B cell (primary cell): Measurements from ENCODE around the gene RPL7A. TPM values are rescaled to one million over a fixed set of nuclear protein-coding genes. Genes with fewer than 3 reads are reported as not detected.

Experiments used
- ATAC-seq: fragments of 200-7000 bp; cut with Tn5 transposase; one replicate; pipeline ENCODE4 v1.10.0; 2021; ENCODE audit warnings: low read depth, mild to moderate bottlenecking, moderate number of reproducible peaks, moderate library complexity
- CTCF ChIA-PET: fragments of 350-600 bp; sonication (Branson Sonifier 250); formaldehyde crosslinking; loops from one replicate; lab custom pipeline; 2021; ENCODE audit warnings: antibody characterized with exemption, inconsistent platforms; lab: Charles Lee
- POLR2A ChIA-PET: fragments of 350-600 bp; sonication (Branson Sonifier 250); formaldehyde crosslinking; loops from one replicate; lab custom pipeline; 2021; ENCODE audit warnings: antibody characterized with exemption; lab: Charles Lee
- DNase-seq: peaks from one replicate; pipeline ENCODE4 v3.0.0; 2013
- H2AFZ ChIP-seq: 2 replicates; pipeline ENCODE4 v1.6.1; 2012; ENCODE audit warnings: mild to moderate bottlenecking, low read depth, low read length; ENCODE audit not compliant: insufficient read depth, poor library complexity, severe bottlenecking
- H3K27ac ChIP-seq, 2 donors: 1 replicate in 1 of 2; 2 replicates in 1 of 2; pipeline ENCODE4 v1.5.1; 2012 to 2013; ENCODE audit warnings: low read length in 2 of 2, mild to moderate bottlenecking in 2 of 2, moderate library complexity in 1 of 2
- H3K27me3 ChIP-seq, 4 experiments: fragments of 200-600 bp in 1 of 4; sonication (generic) in 1 of 4; replicated peaks in 1 of 4; 1 replicate in 2 of 4; 2 replicates in 2 of 4; pipeline versions ENCODE4 v1.6.1 to v1.7.0; 2013 to 2016; ENCODE audit warnings: low read length in 3 of 4, mild to moderate bottlenecking in 2 of 4, mixed read lengths in 1 of 4, moderate library complexity in 1 of 4; ENCODE audit not compliant: insufficient read depth in 4 of 4, control insufficient read depth in 3 of 4; ENCODE audit errors: control extremely low read depth in 1 of 4
- H3K36me3 ChIP-seq, 2 experiments: replicated peaks in 1 of 2; 1 replicate in 1 of 2; 2 replicates in 1 of 2; pipeline versions ENCODE4 v1.6.1 to v1.7.1; 2013; ENCODE audit warnings: low read length in 1 of 2; ENCODE audit not compliant: insufficient read depth in 2 of 2, control insufficient read depth in 1 of 2; ENCODE audit errors: control extremely low read depth in 1 of 2, extremely low read depth in 1 of 2
- H3K4me1 ChIP-seq, 2 donors: fragments of 200-600 bp in 1 of 2; sonication (generic) in 1 of 2; 1 replicate in 1 of 2; 2 replicates in 1 of 2; pipeline versions ENCODE4 v1.5.1 to v1.6.1; 2013 to 2017; ENCODE audit warnings: low read length in 2 of 2; ENCODE audit not compliant: control insufficient read depth in 2 of 2, insufficient read depth in 2 of 2
- H3K4me2 ChIP-seq: replicated peaks from 2 replicates; pipeline ENCODE3; 2012; ENCODE audit warnings: mild to moderate bottlenecking, low read depth, low read length; ENCODE audit not compliant: poor library complexity, severe bottlenecking
- H3K4me3 ChIP-seq, 5 experiments: fragments of 200-600 bp in 1 of 5; sonication (generic) in 1 of 5; 1 replicate in 3 of 5; 2 replicates in 2 of 5; pipeline versions ENCODE4 v1.5.1 to v1.7.0; 2011 to 2016; ENCODE audit warnings: low read length in 4 of 5, mild to moderate bottlenecking in 4 of 5, low read depth in 2 of 5, control low read depth in 1 of 5, moderate library complexity in 1 of 5; ENCODE audit not compliant: insufficient read depth in 1 of 5; ENCODE audit errors: control extremely low read depth in 1 of 5, extremely low read depth in 1 of 5
- H3K79me2 ChIP-seq: fragments of 200-600 bp; sonication (generic); one replicate; pipeline ENCODE4 v1.6.0; 2016; ENCODE audit warnings: low read length; ENCODE audit not compliant: control insufficient read depth, insufficient read depth
- H3K9ac ChIP-seq: fragments of 200-600 bp; sonication (generic); 2 replicates; pipeline ENCODE4 v1.6.1; 2017; ENCODE audit warnings: mild to moderate bottlenecking, low read length, moderate library complexity
- H3K9me3 ChIP-seq, 3 donors: one replicate each; pipeline versions ENCODE4 v1.6.1 to v1.7.1; 2013; ENCODE audit warnings: low read length in 2 of 3; ENCODE audit not compliant: control insufficient read depth in 2 of 3, insufficient read depth in 1 of 3; ENCODE audit errors: control extremely low read depth in 1 of 3
- H4K20me1 ChIP-seq: 2 replicates; pipeline ENCODE4 v1.6.0; 2012; ENCODE audit warnings: mild to moderate bottlenecking, low read length; ENCODE audit not compliant: insufficient read depth, control insufficient read depth, poor library complexity, severe bottlenecking
- H3K27ac Mint-ChIP-seq: one replicate; pipeline ENCODE4 v1.8.0; 2021; ENCODE audit warnings: mixed read lengths
- H3K27me3 Mint-ChIP-seq: one replicate; pipeline ENCODE4 v1.8.0; 2021; ENCODE audit warnings: mixed read lengths
- H3K4me1 Mint-ChIP-seq: one replicate; pipeline ENCODE4 v1.8.0; 2021; ENCODE audit warnings: mixed read lengths
- H3K4me3 Mint-ChIP-seq: one replicate; pipeline ENCODE4 v1.8.0; 2021; ENCODE audit warnings: mixed read lengths
- H3K9me3 Mint-ChIP-seq: one replicate; pipeline ENCODE4 v1.8.0; 2022; ENCODE audit warnings: mixed read lengths; ENCODE audit not compliant: insufficient read depth
- CTCF ChIP-seq: fragments of 200-600 bp; IDR thresholded peaks from one replicate; pipeline ENCODE4 v1.8.0; 2022; ENCODE audit warnings: antibody characterized with exemption, mild to moderate bottlenecking
- EZH2 ChIP-seq: IDR thresholded peaks from 2 replicates; pipeline ENCODE4 v1.6.1; 2012; ENCODE audit warnings: borderline replicate concordance, low read depth, mild to moderate bottlenecking, moderate library complexity, low read length; ENCODE audit not compliant: insufficient read depth, poor library complexity, severe bottlenecking
- WGBS: methylation state at CpG from one replicate; pipeline ENCODE4 v1.1.5; 2013; ENCODE audit warnings: missing lambda C conversion rate; ENCODE audit not compliant: insufficient coverage; 5-methylcytosine and 5-hydroxymethylcytosine counted together
- intact Hi-C: fragments of 100-400 bp; cut with micrococcal nuclease; formaldehyde crosslinking; loops from one replicate; pipeline ENCODE4 v1.10.0; 2022
- polyA plus RNA-seq: library from polyadenylated mRNA; depleted of rRNA; stranded (reverse); fragments of >200 nt; gene quantifications from 2 replicates; pipeline ENCODE4 v1.2.3, GENCODE V29; 2012
- total RNA-seq, 2 donors: library from RNA; stranded (reverse); fragments of 120-200 nt in 1 of 2; gene quantifications; 1 replicate in 1 of 2; 2 replicates in 1 of 2; pipeline versions ENCODE4 v1.2.3 to v1.2.4, GENCODE V29; 2013 to 2022

The RPL7A gene
- total and polyA plus RNA-seq, 2 donors (not counting 1 experiment from before 2014, with no cell fraction given): 2,407 to 3,937 TPM

- H3K4me1 ChIP-seq: peaks cover 21 to 25% of the 10 kb centered on the region in 2 donors
- DNase-seq: no peak
- no peaks in the 10 kb centered on the region for H3K9me3 Mint-ChIP-seq
- H2AFZ ChIP-seq: peak overlapping the region; percentile 83
- no peak for ATAC-seq
- intact Hi-C loops: loop anchor here (1.0 to 5.0 kb wide), 5 partner anchors 7 to 128 kb away; partner anchors contain the start of genes CACFD1, SLC2A6, STKLD1 and SURF1
- POLR2A ChIA-PET: interaction anchor here (0.8 to 2.3 kb wide), 7 partner anchors 8 to 1108 kb away, joined by 3 to 18 read pairs (median 4); partner anchors contain the start of genes SURF1, SURF2 and SURF6
- H4K20me1 ChIP-seq: peaks cover 36% of the 10 kb centered on the region
- H3K9me3 ChIP-seq: peaks cover 0 to 5% (median 0%) of the 10 kb centered on the region in 3 donors
- peak overlapping the region; percentile 87 to 90 for H3K27ac ChIP-seq
- peak overlapping the region; percentile 95 for H3K27ac Mint-ChIP-seq
- no peak for TF ChIP-seq EZH2
- TF ChIP-seq CTCF: no peak
- H3K4me1 Mint-ChIP-seq: peaks cover 36% of the 10 kb centered on the region
- peaks cover 0 to 64% of the 10 kb centered on the region in 2 experiments for H3K36me3 ChIP-seq
- H3K4me3 Mint-ChIP-seq: peak overlapping the region; percentile 97
- H3K4me2 ChIP-seq: peak overlapping the region; percentile 93
- H3K4me3 ChIP-seq: peak overlapping the region; percentile 86 to 96 (median 92)
- CTCF ChIA-PET: interaction anchor here (1.1 to 1.2 kb wide), 4 partner anchors 8 to 163 kb away, joined by 3 to 7 read pairs (median 3); no protein-coding TSS in a partner anchor
- 19% methylated on average over 23 of the region's 25 CpGs for WGBS
- no peaks in the 10 kb centered on the region for H3K27me3 ChIP-seq
- no peaks in the 10 kb centered on the region for H3K27me3 Mint-ChIP-seq
- H3K9ac ChIP-seq: peak overlapping the region; percentile 93
- H3K79me2 ChIP-seq: peaks cover 46% of the 10 kb centered on the region
Observed at GRCh38 chr9:133348718-133349573, 928 bp downstream of the RPL7A start.
